GM19238 (cell line): ENCODE data around the gene CEBPB.
"Not testable (repeated sequence)": the region's sequence is repeated elsewhere in the genome, so short reads cannot be mapped to it uniquely, and the experiment has no call there.

ENCODE experiments used
- DNase-seq: peaks from one replicate; pipeline ENCODE4 v3.0.0; 2011; ENCODE audit warnings: low spot score; ENCODE audit not compliant: insufficient read length

The CEBPB gene

DNA sequence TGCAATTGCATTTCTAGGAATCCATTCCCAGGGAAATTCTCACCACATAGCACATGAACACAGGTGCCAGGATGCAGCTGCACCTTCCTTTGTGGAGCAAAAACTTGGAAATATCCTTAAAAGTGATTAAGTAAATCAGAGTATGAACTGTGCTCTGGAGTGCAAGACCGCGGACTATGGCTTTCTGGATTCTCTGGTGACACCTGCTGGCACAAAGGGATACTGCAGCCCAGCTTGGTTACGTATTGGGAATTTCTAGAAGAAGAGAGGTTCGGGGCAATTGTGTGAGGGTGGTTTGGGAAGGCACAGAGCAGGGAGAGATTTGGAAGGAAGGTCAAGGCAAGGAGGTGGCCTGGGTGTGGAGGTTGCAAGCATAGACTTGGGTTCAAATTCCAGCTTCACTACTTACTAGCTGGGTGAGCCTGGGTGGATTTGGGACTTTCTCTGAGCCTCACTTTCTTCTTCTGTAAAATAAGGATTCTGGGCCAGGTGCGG, 21.3 kb upstream of the CEBPB start:
- DNase-seq = no peak

DNA sequence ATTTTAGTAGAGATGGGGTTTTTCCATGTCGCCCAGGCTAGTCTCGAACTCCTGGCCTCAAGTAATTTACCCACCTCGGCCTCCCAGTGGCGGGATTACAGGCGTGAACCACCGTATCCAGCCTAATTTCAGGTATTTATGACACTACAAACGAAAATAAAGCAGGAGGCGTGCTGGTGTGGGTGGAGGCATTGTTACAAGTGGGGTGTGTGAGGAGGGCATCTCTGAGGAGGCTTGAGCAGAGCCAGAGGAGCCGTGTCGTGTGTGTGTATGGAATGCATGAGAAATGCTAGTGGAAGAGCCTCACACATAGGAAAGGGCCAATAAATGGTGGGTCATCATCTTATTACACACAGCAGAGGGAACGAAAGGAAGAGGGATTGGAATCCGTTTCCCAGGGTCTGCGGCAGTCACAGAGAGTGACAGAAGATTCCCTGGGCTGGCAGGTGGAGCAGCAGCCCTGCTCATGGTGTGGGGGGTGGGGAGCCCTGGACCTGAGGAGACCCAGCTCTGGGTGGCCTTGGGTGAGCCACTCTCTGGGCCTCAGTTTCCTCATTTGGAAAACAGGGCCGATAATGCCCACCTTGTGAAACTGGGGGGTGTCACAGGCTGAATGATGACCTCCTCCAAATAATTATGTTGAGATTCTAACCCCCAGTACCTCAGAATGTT, 19.9 kb upstream of the CEBPB start:
- no peak for DNase-seq

DNA sequence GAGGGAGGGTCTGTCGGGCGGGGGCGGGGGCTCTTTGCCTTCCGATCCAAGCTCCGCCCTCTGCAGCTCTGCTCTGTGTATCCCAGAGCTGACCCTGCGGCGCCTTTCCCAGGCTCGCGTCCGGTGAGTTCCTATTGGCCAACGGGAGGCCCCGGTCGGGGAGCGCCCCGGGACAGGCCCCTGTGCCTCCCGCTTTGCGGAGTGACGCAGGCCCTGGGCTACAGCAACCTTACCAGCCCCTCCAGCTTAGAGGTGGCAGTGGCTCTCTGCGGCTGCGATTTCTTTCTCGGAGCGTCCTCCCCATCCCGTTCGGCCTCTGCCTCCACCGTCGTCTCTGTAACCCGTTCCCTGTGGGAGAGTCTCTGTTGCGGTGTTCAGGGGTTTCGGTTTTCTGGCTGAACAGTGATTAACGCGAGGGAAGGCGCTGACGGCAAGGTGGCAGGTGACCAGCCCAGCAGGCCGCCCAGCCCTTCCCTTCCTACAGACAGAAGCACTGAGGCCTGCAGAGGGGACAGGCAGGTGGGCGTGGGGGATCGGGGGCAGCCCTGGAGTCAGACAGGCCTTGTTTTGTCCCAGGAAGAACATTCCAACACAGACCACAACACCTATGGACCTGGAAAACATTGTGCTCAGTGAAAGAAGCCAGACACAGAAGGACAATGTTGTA, 18.1 kb upstream of the CEBPB start:
- DNase-seq = no peak

DNA sequence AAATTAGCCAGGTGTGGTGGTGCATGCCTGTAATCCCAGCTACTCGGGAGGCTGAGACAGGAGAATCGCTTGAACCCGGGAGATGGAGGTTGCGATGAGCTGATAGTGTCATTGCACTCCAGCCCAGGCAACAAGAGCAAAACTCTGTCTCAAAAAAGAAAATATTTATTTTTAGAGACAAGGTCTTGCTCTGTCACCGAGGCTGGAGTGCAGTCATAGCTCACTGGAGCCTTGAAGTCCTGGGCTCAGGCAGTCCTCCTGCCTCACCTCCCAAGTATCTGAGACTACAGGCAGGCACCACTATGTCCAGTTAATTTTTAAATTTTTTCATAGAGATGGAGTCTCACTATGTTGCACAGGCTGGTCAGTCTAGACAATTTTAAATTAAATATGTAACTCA, 16.2 kb upstream of the CEBPB start:
- DNase-seq = no peak

DNA sequence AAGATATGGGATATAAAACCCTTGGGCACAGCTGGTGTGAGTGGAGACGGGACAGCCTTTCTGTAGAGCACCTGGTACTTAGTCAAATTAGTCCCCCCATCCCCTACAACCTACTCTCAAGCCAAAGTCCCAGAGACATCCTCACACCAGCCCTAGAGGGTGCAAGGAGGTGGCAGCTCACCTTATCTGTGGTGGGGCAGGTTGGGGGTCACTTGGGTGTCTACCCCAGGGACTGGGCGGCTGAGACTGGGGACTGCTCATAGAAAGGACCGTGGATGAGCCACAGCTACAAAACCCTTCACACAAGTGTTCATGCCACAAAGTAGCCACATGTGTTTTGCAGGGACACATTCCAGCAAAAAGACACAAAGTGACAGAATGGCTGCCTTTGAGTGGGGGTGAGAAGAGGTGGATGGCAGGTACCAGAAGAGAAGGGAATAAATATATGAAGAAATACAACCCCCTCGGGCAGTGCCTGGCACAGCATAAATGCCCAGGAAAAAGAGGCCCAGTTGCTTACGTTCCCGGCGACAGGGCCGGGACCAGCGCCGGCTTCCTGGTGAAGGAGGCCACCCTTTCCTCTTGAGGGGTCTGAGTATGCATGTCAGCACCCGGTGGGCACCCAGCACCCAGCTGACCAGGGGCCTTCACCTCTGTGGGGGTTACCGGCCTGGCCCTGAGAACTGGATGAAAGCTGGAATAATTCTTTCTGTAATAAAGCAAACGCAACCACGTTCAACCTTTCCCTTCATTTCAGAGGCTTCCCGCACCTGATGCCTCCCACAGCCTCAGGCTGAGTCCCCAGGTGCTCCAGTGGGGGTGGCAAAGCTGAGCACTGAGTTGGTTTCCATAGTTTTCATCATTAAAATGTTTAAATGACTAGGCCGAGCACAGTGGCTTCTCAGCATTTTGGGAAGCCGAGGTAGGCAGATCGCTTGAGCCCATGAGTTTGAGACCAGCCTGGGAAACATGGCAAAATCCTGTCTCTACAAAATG, 14.4 kb upstream of the CEBPB start:
- no peak for DNase-seq

DNA sequence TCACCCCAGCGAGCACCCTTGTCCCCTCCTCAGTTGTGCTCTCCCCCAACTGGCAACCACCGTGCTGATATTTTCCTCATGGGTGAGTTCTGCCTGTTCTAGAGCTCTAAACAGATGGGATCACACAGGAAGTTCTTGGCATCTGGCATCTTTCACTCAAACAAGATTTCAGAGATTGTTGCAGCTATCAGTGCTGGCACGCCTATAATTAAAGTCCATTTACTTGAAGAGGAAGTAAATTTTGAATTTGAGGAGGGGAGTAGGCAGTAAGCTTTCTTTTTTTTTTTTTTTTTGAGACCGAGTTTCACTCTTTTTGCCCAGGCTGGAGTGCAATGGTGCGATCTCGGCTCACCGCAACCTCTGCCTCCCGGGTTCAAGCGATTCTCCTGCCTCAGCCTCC, 12.0 kb upstream of the CEBPB start:
- not testable (repeated sequence) for DNase-seq

DNA sequence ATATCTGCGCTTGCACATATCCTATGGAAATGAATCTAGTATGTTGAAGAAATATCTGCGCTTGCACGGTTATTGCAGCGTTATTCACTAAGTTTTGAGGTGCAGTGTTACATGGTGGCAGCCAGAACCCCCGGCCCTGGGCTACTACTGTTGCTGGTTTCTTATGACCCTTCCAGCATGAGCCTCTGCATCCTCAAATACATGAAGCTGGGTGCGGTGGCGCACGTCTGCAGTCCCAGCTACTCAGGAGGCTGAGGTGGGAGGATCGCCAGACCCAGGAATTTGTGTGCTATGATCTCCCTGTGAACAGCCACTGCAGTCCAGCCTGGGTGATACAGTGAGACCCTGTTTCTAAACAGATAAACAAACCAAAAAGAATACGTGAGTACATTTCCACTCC, 9.3 kb upstream of the CEBPB start:
- DNase-seq = no peak

DNA sequence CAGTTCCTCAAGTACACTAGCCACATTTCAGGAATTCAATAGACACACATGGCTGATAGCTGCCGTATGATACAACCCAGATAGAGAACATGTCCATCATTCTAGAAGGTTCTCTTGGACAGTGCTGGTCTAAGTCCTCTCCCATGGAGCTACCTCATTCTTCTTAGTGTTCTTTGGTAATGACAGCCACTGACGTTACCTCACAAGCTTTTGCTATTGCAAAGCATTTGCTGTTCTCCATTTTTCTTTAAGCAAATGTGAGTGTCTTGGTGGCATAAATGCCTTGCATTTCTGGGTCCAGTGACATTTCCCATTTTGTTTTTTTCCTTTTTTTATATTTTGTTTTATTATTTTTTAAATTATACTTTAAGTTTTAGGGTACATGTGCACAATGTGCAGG, 8.3 kb upstream of the CEBPB start:
- no peak for DNase-seq

DNA sequence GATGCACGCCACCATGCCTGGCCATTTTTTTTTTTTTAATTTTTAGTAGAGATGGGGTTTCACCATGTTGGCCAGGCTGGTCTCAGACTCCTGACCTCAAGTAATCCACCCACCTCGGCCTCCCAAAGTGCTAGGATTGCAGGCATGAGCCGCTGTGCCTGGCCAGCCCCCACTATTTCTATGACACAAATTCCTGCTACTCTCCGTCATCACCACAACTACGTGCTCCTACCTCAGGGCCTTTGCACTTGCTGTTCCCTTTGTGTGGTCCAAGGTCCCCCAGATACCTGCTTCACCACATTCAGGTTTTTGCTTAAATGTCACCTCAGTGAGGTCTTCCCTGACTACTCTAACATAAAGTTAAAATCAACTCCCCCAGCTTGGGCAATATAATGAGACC, 5.2 kb upstream of the CEBPB start:
- DNase-seq = no peak

DNA sequence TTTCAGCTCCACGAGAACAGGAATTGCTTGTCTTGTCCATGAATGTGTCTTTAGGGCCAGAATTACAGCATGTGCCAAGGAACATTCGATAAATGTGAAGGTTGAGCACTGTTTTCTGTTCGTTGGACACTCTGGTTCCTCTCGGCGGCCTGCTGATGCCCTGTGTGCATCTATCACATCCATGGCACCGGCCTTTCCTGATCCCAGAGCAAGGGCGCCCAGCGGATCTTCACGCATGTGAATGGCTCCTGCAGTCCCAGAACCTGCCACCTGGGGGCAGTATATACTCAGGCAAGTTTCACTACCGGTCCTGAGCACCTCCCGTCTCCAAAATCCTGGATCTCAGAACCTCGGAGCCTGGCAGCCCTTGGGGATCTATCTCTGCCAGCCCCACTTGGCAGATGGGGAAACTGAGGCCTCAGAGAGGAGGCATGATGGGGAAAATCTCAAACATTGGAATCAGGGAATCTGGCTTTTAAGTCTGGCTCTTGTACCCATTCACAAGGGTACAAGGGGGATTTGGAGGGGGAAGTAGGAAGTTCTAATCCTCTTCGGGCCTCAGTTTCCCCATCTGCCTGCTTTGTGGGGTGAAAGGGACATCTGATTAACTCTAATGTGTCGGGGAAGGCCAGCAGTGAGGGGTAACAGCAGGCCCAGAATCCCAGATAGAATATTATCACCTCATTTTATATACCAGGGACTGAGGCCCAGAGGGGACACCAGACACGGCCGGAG, 4.3 kb upstream of the CEBPB start:
- DNase-seq = peak; percentile 53

DNA sequence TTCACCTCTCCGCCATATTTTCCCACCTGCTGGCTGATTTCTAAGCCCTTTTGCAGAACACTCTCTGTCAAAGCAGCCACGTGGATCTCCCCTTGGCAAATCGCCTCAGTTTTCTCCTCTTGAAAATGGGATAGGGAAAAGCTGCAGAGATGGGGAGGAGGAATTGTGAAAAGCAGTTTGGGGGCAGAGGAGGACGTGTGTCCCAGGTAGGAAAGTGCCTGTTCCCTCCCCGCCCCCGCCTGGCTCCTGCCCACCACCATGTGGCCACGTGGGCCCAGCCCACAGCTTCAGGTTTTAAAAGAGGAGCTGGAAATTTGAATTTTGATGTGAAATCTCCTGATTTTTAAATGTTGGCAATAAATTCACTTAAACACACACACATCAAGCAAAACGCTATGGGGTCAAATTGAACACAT, 3.6 kb upstream of the CEBPB start:
- DNase-seq = no peak

DNA sequence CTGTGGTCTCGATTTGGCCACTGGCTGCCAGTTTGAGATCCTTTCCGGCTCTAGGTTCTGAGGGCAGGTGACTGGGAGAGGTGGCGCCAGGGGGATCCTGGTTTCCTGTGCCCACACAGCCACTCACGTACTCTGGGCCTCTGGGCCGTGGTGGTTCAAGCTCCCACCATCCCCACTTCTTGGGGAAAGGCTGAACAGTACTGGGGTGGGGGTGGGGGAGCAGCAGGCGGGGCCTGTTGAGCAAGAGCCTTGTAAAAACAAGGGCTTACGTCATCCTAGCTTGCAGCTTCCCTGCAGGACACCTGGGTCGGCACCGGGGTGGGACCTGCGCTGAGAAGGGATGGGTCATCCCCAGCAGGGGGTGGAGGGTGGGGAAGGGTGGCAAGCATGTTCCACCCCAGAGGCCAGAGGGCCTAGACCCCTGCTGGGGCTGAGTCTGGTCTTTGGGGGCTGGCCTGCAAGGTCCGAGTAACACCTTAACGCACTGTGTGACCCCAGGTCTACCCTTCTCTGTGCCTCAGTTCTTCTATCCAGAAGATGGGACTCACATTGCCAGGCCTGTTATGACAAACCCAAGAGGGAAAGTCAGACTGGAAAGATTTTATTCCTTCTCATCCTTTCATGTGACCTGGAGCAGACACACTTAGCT, 3.1 kb upstream of the CEBPB start:
- no peak for DNase-seq

DNA sequence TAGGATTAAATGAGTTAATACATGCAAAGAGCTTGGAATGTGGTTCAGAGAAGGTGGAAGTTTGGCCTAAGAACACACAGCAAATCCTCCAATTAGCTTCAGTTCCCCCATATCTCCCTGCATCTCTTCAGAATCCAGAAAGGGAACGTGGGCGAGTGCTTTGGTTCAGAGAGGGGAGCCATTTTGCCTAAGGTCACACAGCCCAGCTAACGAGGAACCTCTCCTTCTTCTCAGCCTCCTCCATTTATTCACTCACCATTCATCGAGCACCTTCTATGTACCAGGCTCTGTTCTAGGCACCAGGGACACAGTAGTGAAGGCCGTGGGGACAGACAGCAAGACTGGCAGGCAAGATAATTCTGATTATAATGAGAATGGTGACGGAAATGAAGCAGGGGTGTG, 2.3 kb upstream of the CEBPB start:
- no peak for DNase-seq

DNA sequence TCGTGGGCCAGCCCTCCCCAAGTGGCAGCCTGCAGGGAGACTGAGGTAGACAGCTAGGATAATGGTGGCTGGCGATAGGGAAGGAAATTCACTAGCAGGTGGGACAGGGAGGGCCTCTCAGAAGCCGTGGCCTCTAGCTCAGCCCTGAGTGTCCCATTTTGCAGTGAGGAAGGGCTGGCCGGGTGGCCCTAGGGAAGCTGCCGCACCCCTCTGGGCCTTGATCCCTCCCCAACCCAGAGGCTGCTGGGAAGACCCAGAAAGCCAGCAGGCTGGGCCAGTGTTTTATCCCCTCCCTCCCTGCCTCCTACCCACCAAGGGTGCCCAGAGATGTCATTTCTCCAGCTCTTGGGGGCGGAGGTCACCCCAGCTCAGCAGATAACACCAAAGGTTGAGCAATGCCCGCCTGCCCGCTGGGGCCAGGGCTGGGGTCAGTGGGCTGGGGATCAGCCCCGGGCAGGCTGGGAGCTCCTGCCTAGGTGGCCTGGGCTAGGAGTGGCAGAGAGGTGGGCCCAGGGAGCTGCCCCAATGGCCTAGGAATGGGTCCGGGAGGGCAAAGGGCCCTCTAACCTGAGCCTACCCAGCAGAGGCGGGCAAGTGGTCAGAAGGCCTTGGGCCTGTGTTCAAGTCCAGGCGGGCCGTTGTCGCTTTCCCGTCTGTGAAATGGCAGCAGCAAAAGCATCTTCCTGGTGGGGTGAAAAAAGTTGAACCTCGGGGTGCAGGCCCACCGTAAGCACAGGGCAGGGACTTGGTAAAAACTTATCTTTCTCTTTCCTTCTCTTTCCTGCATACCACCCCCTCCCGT, 1.6 kb upstream of the CEBPB start:
- no peak for DNase-seq

DNA sequence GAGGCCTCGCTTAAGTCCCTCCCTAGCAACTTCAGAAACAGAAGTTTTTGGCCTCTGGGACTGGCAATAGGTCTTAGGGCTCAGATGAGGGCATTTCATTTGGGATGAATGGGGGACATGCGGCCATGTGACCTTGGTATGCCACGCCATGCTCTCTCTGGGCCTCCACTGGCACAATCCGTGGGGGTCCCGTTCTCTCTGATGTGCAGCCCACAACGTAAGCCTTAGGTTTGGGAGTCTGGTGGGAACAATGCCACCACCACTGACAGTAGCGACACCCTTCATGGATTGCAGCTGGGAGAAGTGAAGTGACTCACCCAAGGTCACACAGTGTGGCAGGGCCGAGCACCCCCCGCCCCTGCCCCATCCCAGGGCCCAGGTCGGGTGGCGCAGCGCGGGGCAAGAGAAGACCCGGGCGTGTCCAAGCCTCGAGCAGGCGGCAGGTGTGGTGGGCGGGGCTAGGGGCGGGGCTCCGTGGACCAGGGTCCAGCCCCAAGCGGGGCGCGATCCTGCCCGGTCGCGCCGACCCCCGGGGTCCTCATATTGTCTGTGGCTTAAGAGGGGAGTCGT, 864 bp upstream of the CEBPB start:
- DNase-seq = no peak

DNA sequence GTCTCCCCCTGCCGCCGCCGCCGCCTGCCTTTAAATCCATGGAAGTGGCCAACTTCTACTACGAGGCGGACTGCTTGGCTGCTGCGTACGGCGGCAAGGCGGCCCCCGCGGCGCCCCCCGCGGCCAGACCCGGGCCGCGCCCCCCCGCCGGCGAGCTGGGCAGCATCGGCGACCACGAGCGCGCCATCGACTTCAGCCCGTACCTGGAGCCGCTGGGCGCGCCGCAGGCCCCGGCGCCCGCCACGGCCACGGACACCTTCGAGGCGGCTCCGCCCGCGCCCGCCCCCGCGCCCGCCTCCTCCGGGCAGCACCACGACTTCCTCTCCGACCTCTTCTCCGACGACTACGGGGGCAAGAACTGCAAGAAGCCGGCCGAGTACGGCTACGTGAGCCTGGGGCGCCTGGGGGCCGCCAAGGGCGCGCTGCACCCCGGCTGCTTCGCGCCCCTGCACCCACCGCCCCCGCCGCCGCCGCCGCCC, 474 bp downstream of the CEBPB start:
- DNase-seq = no peak

DNA sequence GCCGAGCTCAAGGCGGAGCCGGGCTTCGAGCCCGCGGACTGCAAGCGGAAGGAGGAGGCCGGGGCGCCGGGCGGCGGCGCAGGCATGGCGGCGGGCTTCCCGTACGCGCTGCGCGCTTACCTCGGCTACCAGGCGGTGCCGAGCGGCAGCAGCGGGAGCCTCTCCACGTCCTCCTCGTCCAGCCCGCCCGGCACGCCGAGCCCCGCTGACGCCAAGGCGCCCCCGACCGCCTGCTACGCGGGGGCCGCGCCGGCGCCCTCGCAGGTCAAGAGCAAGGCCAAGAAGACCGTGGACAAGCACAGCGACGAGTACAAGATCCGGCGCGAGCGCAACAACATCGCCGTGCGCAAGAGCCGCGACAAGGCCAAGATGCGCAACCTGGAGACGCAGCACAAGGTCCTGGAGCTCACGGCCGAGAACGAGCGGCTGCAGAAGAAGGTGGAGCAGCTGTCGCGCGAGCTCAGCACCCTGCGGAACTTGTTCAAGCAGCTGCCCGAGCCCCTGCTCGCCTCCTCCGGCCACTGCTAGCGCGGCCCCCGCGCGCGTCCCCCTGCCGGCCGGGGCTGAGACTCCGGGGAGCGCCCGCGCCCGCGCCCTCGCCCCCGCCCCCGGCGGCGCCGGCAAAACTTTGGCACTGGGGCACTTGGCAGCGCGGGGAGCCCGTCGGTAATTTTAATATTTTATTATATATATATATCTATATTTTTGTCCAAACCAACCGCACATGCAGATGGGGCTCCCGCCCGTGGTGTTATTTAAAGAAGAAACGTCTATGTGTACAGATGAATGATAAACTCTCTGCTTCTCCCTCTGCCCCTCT, 1.1 kb downstream of the CEBPB start:
- DNase-seq = peak; percentile 71

DNA sequence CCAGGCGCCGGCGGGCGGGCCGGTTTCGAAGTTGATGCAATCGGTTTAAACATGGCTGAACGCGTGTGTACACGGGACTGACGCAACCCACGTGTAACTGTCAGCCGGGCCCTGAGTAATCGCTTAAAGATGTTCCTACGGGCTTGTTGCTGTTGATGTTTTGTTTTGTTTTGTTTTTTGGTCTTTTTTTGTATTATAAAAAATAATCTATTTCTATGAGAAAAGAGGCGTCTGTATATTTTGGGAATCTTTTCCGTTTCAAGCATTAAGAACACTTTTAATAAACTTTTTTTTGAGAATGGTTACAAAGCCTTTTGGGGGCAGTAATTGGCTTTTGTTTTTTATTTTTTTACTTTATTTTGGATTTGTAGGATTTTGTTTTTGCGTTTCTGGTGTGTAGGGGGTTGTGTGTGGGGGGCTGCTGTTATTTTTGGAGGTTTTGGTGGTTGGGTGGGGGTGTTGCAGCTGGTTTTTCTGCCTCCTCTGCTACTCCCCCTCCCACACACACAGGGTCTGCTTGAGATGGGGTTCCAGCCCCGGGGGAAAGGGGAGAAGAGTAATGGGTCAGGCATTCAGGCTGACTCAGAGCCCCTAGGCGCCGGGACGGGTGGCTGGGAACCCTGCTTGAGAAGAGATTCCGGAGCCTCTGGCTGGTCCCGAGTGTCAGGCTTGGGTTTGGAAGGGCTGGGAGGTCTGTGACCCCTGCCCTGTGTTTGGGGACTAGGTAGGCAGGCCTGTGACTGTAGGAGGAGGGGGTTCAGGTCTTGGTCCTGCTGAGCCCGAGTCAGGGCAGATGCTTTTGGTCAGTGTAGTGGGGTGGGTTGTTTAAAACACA, 2.0 kb downstream of the CEBPB start:
- DNase-seq = peak; percentile 69
